HG03575 (cell line): Measurements from ENCODE around the gene DYNC1I1.
A peak's percentile ranks its signal among the peaks of the same experiment; 100 is the strongest.

ENCODE experiments used
- ATAC-seq: cut with Tn5 transposase; IDR thresholded peaks from one replicate; pipeline ENCODE4 v1.9.1; 2021; ENCODE audit not compliant: unreplicated experiment, insufficient number of reproducible peaks, low FRiP score; ENCODE audit errors: extremely low read depth

DYNC1I1 gene

GRCh38 chr7:95840953-95841950 is 68.9 kb downstream of the DYNC1I1 start:
- peak; percentile 90 for ATAC-seq

- no peak for ATAC-seq
Measured at GRCh38 chr7:95843286-95843685, 70.9 kb downstream of the DYNC1I1 start.

- no peak for ATAC-seq
Measured at GRCh38 chr7:95845007-95845406, 72.7 kb downstream of the DYNC1I1 start.

DNA sequence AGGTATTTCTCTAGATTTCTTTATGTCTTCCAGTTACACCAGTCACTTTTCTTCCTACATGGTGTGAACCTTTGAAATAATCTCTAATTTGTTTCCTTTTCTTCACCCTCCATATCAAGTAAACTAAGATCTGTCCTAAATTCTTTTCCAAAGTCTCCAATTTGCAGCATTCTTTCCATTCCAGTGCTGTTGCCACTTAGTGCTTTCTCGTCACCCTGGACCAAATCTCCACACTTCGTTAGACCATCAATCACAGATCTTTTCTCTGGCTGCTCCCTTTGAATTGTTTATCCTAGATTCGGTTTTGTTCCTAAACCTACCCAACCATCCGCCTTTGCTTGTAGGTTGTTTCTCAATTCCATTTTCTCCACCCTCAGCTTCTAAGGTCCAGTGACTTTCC is 74.7 kb downstream of the DYNC1I1 start:
- ATAC-seq: no peak

DNA sequence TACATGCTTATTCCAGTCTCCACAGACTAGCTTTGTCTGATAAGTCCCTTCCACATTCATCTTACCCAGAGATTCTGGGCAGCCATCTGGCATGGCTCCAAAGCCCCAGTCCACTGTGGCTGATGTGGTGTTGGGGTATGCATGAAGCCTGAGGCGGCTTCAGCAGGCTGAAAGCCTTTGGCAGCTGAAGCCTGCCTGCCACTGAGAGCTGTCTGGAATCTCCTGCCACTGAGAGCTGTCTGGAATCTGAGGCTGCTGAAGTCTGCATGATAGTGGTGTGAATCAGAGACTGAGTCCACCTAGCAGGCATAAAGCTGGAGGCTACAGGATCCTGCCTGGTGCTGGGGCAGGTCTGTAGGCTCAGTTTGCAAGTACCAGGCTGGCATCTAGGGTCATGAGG is 87.1 kb downstream of the DYNC1I1 start:
- no peak for ATAC-seq

DNA sequence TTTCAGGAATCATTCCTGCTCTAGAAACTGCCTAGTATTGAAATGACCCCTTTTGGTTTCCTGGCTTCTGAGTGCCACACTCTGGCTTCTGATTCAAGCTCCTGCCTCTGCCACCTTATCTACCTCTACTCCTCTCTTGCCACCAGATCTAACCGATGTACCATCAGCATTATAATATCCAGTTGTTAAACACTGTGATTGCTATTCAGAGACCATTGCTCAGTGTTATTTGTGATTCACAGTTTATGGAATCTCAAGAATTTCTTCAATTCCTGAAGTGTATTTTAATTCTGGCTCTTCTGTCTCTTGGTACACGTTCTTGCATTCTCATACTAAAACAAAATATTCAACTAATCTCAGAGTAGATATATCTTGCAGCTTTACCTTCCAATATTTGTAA is 88.7 kb downstream of the DYNC1I1 start:
- ATAC-seq: no peak

GRCh38 chr7:95863623-95864022 is 91.3 kb downstream of the DYNC1I1 start:
- ATAC-seq: no peak

DNA sequence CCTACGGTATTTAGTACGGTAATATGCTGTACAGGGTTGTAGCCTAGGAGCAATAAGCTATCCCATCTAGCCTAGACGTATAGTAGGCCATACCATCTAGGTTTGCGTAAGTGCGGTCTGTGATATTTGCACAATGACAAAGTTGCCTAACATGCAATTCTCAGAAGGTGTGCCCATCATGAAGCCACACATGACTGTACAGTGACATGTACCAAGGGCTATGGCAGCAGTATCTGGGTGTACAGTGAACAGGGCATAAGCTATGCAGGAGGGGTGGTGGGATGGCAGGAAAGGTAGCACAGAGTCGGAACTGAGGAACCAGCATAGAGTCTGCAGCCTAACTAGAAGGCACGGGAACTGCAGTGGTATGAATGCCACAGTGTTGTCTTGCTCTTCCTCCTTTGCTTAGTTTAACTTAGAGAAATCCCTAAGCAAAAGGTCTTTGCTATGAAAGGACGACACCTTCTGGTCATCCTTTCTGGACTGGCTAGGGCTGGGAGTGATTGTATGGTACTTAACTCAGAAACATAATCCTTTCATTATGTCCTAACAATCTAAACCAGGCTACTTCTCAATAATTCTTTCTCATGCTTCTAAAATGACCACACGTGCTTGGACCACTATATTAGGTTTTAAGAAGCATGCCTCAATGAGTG is 93.5 kb downstream of the DYNC1I1 start:
- no peak for ATAC-seq

- ATAC-seq: peak; percentile 60
Measured at GRCh38 chr7:95867309-95867708, 95.0 kb downstream of the DYNC1I1 start.

GRCh38 chr7:95871075-95871848 is 98.9 kb downstream of the DYNC1I1 start:
- peak; percentile 46 for ATAC-seq

GRCh38 chr7:95871896-95872295 is 99.5 kb downstream of the DYNC1I1 start:
- ATAC-seq: no peak

DNA sequence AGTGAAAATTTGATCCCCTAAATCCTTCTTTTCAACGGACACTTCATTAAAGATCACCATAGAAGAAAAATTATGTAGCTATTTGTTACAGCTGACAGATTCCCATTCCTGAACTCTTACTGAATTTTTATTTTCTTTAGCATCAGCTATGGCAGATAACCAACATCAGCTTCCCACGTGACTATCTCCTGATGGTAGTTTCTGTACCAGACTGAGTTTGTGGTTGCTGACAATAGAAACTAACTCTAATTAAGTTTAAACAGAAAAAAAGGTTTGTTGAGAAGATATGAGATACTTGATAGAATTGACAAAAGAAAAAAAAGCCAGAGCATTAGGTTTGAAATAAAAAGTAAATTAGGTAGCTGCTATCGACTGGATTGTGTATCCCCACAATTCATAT is 101.8 kb downstream of the DYNC1I1 start:
- no peak for ATAC-seq

DNA sequence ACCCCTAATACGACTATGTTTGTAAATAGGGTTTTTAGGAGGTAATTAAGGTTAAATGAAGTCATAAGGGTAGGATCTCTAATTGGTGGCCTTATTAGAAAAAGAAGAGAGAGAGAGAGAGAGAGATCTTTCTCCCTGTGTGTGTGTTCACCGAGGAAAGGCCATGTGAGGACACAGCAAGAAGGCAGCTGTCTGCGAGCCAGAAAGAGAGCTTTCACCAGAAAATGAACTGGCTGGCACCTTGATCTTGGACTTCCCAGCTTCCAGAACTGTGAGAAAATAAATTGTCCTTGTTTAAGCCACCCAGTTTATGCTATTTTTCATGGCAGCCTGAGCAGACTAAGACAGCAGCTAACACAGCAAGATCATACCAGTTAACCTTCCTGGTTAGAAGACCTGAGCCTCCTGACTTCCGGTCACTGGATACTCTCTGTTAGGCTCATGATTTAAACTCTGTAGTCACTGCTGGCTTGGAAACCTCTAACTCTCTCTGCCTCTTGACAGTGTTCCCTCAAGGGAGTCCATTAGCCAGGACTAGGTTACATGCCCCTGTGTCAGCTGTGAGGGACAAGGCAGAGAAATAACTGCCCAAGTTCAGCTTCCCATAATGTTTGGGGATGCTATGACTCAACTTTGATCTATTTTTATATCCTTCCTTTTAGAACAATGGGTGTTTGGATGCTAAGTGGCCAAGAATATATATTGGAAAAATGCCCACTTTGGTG is 102.3 kb downstream of the DYNC1I1 start:
- ATAC-seq: no peak

GRCh38 chr7:95875519-95875918 is 103.2 kb downstream of the DYNC1I1 start:
- no peak for ATAC-seq

DNA sequence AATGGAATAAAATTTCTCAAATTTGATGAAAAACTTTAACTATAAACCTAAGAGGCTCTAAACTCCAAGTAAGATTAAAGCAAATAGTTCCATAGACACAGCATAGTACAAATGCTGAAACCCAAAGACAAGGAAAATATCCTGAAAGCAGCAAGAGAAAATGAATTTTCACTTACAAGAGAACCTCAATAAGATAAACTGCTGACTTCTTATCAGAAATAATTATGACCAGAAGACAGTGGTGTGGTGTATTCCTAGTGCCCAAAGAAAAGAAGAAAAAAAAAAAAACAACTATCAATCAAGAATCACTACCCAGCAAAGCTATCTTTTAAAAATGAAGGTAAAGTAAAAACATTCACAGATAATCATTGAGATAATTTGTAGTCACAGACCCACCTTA is 106.3 kb downstream of the DYNC1I1 start:
- no peak for ATAC-seq

DNA sequence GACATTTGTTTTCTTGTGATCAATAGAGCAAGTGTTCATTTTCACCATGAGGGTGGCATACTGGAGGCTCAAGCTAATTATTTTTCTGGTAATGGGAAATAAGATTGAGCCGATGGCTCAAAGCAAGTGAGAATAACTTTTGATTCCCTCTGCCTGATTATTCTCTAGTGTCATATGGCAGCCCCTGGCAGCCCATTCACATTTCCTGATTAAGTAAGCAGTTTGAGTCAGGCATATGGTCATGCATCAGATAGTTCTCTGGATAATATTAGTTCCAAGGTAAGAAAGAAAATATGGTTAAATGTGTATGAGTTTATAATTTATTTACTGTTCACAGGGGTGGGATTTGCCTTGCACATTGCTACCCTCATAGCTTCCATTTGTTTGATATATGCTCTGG is 109.2 kb downstream of the DYNC1I1 start:
- no peak for ATAC-seq

GRCh38 chr7:95883217-95883616 is 110.9 kb downstream of the DYNC1I1 start:
- no peak for ATAC-seq

DNA sequence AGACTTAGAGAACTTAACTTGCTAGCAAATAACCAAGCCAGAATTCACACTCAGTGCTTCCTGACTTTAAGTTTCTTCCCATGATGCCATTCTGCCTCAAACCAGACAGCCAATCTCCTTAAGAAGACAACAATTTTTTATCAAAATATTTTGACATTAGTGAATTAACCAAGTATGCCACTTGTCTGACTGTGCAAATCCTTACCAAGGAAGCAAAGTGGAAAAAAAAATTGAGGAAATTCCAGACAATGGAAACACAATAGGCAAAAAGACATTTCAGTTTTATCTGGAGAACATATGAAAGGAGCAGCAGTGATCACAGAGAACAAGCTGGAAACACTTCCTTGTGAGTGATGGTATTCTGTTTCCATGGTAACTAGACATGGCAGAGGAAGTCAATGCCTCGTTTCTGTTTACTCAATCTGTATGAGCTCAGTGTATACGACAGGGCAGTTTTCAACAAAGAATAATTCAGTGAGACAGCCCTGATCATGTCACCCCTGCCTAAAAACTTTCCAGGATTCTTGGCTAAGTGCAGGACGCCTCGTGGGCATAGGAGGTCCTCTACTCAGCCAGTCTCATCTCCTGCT is 114.2 kb downstream of the DYNC1I1 start:
- no peak for ATAC-seq

GRCh38 chr7:95893484-95893883 is 121.1 kb downstream of the DYNC1I1 start:
- ATAC-seq: no peak
